SIG-M5 (cell line): ENCODE results near the gene PALLD.

Source experiments
- DNase-seq: peaks from one replicate; lab custom pipeline; 2025; lab: John Stamatoyannopoulos, UW

Gene PALLD

GRCh38 chr4:168765726-168766125 lies 268.9 kb downstream of the PALLD start:
- DNase-seq, result no peak

- DNase-seq, result no peak
These were observed 269.9 kb downstream of the PALLD start for GRCh38 chr4:168766604-168767316.

- no peak for DNase-seq
These were observed 272.6 kb downstream of the PALLD start for GRCh38 chr4:168769416-168769815.

GRCh38 chr4:168769837-168770236 lies 273.0 kb downstream of the PALLD start:
- no peak for DNase-seq

- no peak for DNase-seq
These were observed 274.4 kb downstream of the PALLD start for GRCh38 chr4:168771251-168771650.

- DNase-seq, result no peak
These were observed 276.7 kb downstream of the PALLD start for GRCh38 chr4:168773388-168774195.

GRCh38 chr4:168776382-168776781 lies 279.5 kb downstream of the PALLD start:
- DNase-seq, result no peak

- no peak for DNase-seq
These were observed 280.6 kb downstream of the PALLD start for GRCh38 chr4:168777277-168777965.

GRCh38 chr4:168781341-168781740 lies 284.5 kb downstream of the PALLD start:
- DNase-seq, result no peak

- no peak for DNase-seq
These were observed 285.1 kb downstream of the PALLD start for GRCh38 chr4:168781926-168782325.

GRCh38 chr4:168782439-168782838 lies 285.6 kb downstream of the PALLD start:
- no peak for DNase-seq

GRCh38 chr4:168784786-168785461 lies 288.1 kb downstream of the PALLD start:
- DNase-seq, result no peak

GRCh38 chr4:168787334-168787733 lies 290.5 kb downstream of the PALLD start:
- DNase-seq, result no peak

GRCh38 chr4:168787801-168788595 lies 291.1 kb downstream of the PALLD start:
- DNase-seq, result no peak

- no peak for DNase-seq
These were observed 294.0 kb downstream of the PALLD start for GRCh38 chr4:168790898-168791297.

- no peak for DNase-seq
These were observed 294.5 kb downstream of the PALLD start for GRCh38 chr4:168791376-168791775.

- DNase-seq, result no peak
These were observed 296.7 kb downstream of the PALLD start for GRCh38 chr4:168793542-168793941.

GRCh38 chr4:168794092-168794707 lies 297.3 kb downstream of the PALLD start:
- no peak for DNase-seq

- DNase-seq, result no peak
These were observed 298.0 kb downstream of the PALLD start for GRCh38 chr4:168794881-168795280.

- DNase-seq, result no peak
These were observed 298.5 kb downstream of the PALLD start for GRCh38 chr4:168795346-168795745.
